Naive thymus-derived CD4-positive, alpha-beta T cell (primary cell): ENCODE measurements around the gene HIC1. TPM values are rescaled to one million over a fixed set of nuclear protein-coding genes. Genes with fewer than 3 reads are reported as not detected.

Experiments used
- ATAC-seq: fragments of 150-1000 bp; cut with Tn5 transposase; 2 replicates; pipeline ENCODE4 v1.10.0; 2021; ENCODE audit warnings: mild to moderate bottlenecking, moderate library complexity
- CTCF ChIA-PET: fragments of 350-600 bp; sonication (Branson Sonifier 250); formaldehyde crosslinking; loops from one replicate; lab custom pipeline; 2021; ENCODE audit warnings: antibody characterized with exemption; lab: Charles Lee
- POLR2A ChIA-PET: fragments of 350-600 bp; sonication (Branson Sonifier 250); formaldehyde crosslinking; loops from one replicate; lab custom pipeline; 2021; ENCODE audit warnings: antibody characterized with exemption, inconsistent platforms; lab: Charles Lee
- DNase-seq, 9 donors: peaks; one replicate each; pipeline versions ENCODE4 v3.0.0 to v3.0.0-alpha.2; 2020 to 2022; ENCODE audit warnings: mixed read lengths in 1 of 9
- H3K27ac ChIP-seq: one replicate; pipeline ENCODE4 v1.7.0; 2013; ENCODE audit warnings: mild to moderate bottlenecking, low read depth, low read length, moderate library complexity
- H3K27me3 ChIP-seq, 2 donors: one replicate each; pipeline ENCODE4 v1.7.0; 2013; ENCODE audit warnings: low read length in 2 of 2, mild to moderate bottlenecking in 2 of 2, moderate library complexity in 2 of 2; ENCODE audit not compliant: control insufficient read depth in 2 of 2, insufficient read depth in 2 of 2
- H3K36me3 ChIP-seq, 3 experiments: 1 replicate in 2 of 3; 2 replicates in 1 of 3; pipeline ENCODE4 v1.7.0; 2013; ENCODE audit warnings: low read length in 3 of 3, mild to moderate bottlenecking in 3 of 3, moderate library complexity in 1 of 3; ENCODE audit not compliant: insufficient read depth in 3 of 3, control insufficient read depth in 2 of 3
- H3K4me1 ChIP-seq, 2 donors: one replicate each; pipeline ENCODE4 v1.7.0; 2013; ENCODE audit warnings: low read length in 2 of 2, mild to moderate bottlenecking in 2 of 2, moderate library complexity in 1 of 2; ENCODE audit not compliant: control insufficient read depth in 2 of 2, insufficient read depth in 2 of 2
- H3K4me3 ChIP-seq: 2 replicates; pipeline ENCODE4 v1.7.0; 2013; ENCODE audit warnings: mild to moderate bottlenecking, low read length
- H3K9me3 ChIP-seq, 3 experiments: 1 replicate in 2 of 3; 2 replicates in 1 of 3; pipeline ENCODE4 v1.7.0; 2013; ENCODE audit warnings: low read length in 3 of 3; ENCODE audit not compliant: control insufficient read depth in 2 of 3
- H3K27ac Mint-ChIP-seq, 9 donors: one replicate each; pipeline ENCODE4 v1.8.0; 2020 to 2022; ENCODE audit warnings: mixed read lengths in 9 of 9, mild to moderate bottlenecking in 8 of 9, moderate library complexity in 5 of 9, inconsistent platforms in 2 of 9
- H3K27me3 Mint-ChIP-seq, 5 donors: one replicate each; pipeline ENCODE4 v1.8.0; 2021 to 2022; ENCODE audit warnings: mixed read lengths in 5 of 5, mild to moderate bottlenecking in 1 of 5
- H3K36me3 Mint-ChIP-seq, 5 donors: one replicate each; pipeline ENCODE4 v1.8.0; 2020 to 2022; ENCODE audit warnings: mixed read lengths in 5 of 5, mild to moderate bottlenecking in 3 of 5, inconsistent platforms in 1 of 5
- H3K4me1 Mint-ChIP-seq, 7 donors: one replicate each; pipeline ENCODE4 v1.8.0; 2020 to 2022; ENCODE audit warnings: mixed read lengths in 7 of 7, mild to moderate bottlenecking in 3 of 7, inconsistent platforms in 1 of 7
- H3K4me3 Mint-ChIP-seq, 10 donors: one replicate each; pipeline ENCODE4 v1.8.0; 2020 to 2022; ENCODE audit warnings: mild to moderate bottlenecking in 10 of 10, mixed read lengths in 10 of 10, moderate library complexity in 6 of 10, inconsistent platforms in 2 of 10
- H3K9me3 Mint-ChIP-seq, 11 donors: one replicate each; pipeline ENCODE4 v1.8.0; 2020 to 2022; ENCODE audit warnings: mixed read lengths in 11 of 11, mild to moderate bottlenecking in 4 of 11, inconsistent platforms in 1 of 11, moderate library complexity in 1 of 11
- intact Hi-C, 2 donors: fragments of 100-400 bp; cut with micrococcal nuclease; formaldehyde crosslinking; loops; one replicate each; pipeline ENCODE4 v1.15.1; 2023
- polyA plus RNA-seq, 2 donors: library from polyadenylated mRNA; unstranded; fragments of 300-500 nt; fragmentation: Illumina TruSeq; gene quantifications; one replicate each; pipeline ENCODE4 v1.2.3, GENCODE V29; 2021
- total RNA-seq, 6 experiments: library from RNA in 5 of 6; stranded (reverse) in 5 of 6; gene quantifications; 1 replicate in 5 of 6; 2 replicates in 1 of 6; pipeline ENCODE4 v1.2.3 and lab custom pipeline; 2021 to 2026

HIC1 gene
- total and polyA plus RNA-seq, 7 experiments from 2014 or later = 0.56 to 128 (median 1.7) TPM

GRCh38 chr17:2056206-2057174, 1.6 kb downstream of the HIC1 start:
- H3K27ac ChIP-seq = no peak overlapping the region
- peaks cover 7 to 36% (median 19%) of the 10 kb centered on the region in 7 donors for H3K4me1 Mint-ChIP-seq
- H3K36me3 Mint-ChIP-seq = peaks cover 0 to 20% (median 10%) of the 10 kb centered on the region in 5 donors

DNA sequence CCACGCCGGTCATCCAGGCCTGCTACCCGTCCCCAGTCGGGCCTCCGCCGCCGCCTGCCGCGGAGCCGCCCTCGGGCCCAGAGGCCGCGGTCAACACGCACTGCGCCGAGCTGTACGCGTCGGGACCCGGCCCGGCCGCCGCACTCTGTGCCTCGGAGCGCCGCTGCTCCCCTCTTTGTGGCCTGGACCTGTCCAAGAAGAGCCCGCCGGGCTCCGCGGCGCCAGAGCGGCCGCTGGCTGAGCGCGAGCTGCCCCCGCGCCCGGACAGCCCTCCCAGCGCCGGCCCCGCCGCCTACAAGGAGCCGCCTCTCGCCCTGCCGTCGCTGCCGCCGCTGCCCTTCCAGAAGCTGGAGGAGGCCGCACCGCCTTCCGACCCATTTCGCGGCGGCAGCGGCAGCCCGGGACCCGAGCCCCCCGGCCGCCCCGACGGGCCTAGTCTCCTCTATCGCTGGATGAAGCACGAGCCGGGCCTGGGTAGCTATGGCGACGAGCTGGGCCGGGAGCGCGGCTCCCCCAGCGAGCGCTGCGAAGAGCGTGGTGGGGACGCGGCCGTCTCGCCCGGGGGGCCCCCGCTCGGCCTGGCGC, 2.4 kb downstream of the HIC1 start:
- peaks cover 17 to 29% of the 10 kb centered on the region in 2 donors for H3K4me1 ChIP-seq
- no peaks in the 10 kb centered on the region for H3K27me3 ChIP-seq
- Mint-ChIP-seq H3K36me3 (peaks cover 0 to 26% (median 17%) of the 10 kb centered on the region in 5 donors), H3K4me3 (peak overlapping the region in 2 of 10 donors; percentile 5 to 80), H3K27me3 (peaks cover 3 to 10% (median 6%) of the 10 kb centered on the region in 5 donors), H3K27ac (no peak overlapping the region), H3K9me3 (no peaks in the 10 kb centered on the region), H3K4me1 (peaks cover 0 to 36% (median 13%) of the 10 kb centered on the region in 7 donors)
- ATAC-seq (no peak), DNase-seq (peak in 1 of 9 donors; percentile 49)
- POLR2A ChIA-PET = interaction anchor here (0.7 to 4.3 kb wide), 7 partner anchors 32 to 245 kb away, joined by 3 to 24 read pairs (median 4); partner anchors contain the start of genes RPA1 and SMYD4
- no peaks in the 10 kb centered on the region for H3K9me3 ChIP-seq
- no peak overlapping the region for H3K4me3 ChIP-seq
- CTCF ChIA-PET = interaction anchor here (0.5 to 4.4 kb wide), 9 partner anchors 30 to 423 kb away, joined by 3 to 31 read pairs (median 4); no protein-coding TSS in a partner anchor
- peaks cover 0 to 20% (median 0%) of the 10 kb centered on the region in 3 experiments for H3K36me3 ChIP-seq
- intact Hi-C loops = loop anchor here in 1 of 2 donors (1.0 to 2.0 kb wide), 2 partner anchors 14 to 158 kb away; partner anchors contain the start of gene OVCA2
- H3K27ac ChIP-seq = no peak overlapping the region

More at GRCh38 chr17:2056206-2057174, 1.6 kb downstream of the HIC1 start:
- no peaks in the 10 kb centered on the region for H3K27me3 ChIP-seq
- H3K36me3 ChIP-seq = peaks cover 0 to 12% (median 0%) of the 10 kb centered on the region in 3 experiments
- H3K9me3 Mint-ChIP-seq = no peaks in the 10 kb centered on the region
- H3K4me3 ChIP-seq = peak overlapping the region; percentile 52
- ChIA-PET POLR2A (interaction anchor here (0.8 to 4.3 kb wide), 5 partner anchors 33 to 225 kb away, joined by 3 to 24 read pairs (median 7); no protein-coding TSS in a partner anchor), CTCF (interaction anchor here (0.6 to 4.4 kb wide), 8 partner anchors 9 to 423 kb away, joined by 3 to 46 read pairs (median 5); no protein-coding TSS in a partner anchor)
- ATAC-seq (peak; percentile 24), DNase-seq (peak; percentile 41 to 71 (median 64))
- H3K4me1 ChIP-seq = peaks cover 17 to 29% of the 10 kb centered on the region in 2 donors
- intact Hi-C loops = loop anchor here in 1 of 2 donors (1.0 to 2.0 kb wide), 2 partner anchors 14 to 159 kb away; partner anchors contain the start of gene OVCA2
- peaks cover 3 to 17% (median 6%) of the 10 kb centered on the region in 5 donors for H3K27me3 Mint-ChIP-seq
- peak overlapping the region in 3 of 9 donors; percentile 14 to 85 (median 74) for H3K27ac Mint-ChIP-seq
- H3K4me3 Mint-ChIP-seq = peak overlapping the region; percentile 59 to 85 (median 74)
- H3K9me3 ChIP-seq = no peaks in the 10 kb centered on the region

GRCh38 chr17:2057760-2058585, 3.1 kb downstream of the HIC1 start:
- Histone ChIP-seq H3K27ac (no peak overlapping the region), H3K27me3 (no peaks in the 10 kb centered on the region), H3K9me3 (no peaks in the 10 kb centered on the region), H3K4me3 (no peak overlapping the region), H3K4me1 (peaks cover 16 to 29% of the 10 kb centered on the region in 2 donors), H3K36me3 (peaks cover 0 to 27% (median 0%) of the 10 kb centered on the region in 3 experiments)
- POLR2A ChIA-PET = interaction anchor here (0.6 to 2.3 kb wide), 5 partner anchors 157 to 244 kb away, joined by 3 to 10 read pairs (median 3); partner anchors contain the start of genes RPA1 and SMYD4
- Mint-ChIP-seq H3K4me1 (peaks cover 0 to 41% (median 14%) of the 10 kb centered on the region in 7 donors), H3K9me3 (no peaks in the 10 kb centered on the region), H3K36me3 (peaks cover 0 to 28% (median 19%) of the 10 kb centered on the region in 5 donors), H3K27me3 (peaks cover 3 to 10% (median 5%) of the 10 kb centered on the region in 5 donors), H3K27ac (peak overlapping the region in 1 of 9 donors; percentile 73), H3K4me3 (peak overlapping the region in 4 of 10 donors; percentile 37 to 80 (median 48))
- ATAC-seq = no peak
- CTCF ChIA-PET = interaction anchor here (0.5 to 4.4 kb wide), 11 partner anchors 30 to 374 kb away, joined by 3 to 31 read pairs (median 4); partner anchors contain the start of gene TSR1
- peak in 3 of 9 donors; percentile 16 to 51 (median 44) for DNase-seq
- intact Hi-C loops = loop anchor here (1.0 to 2.0 kb wide), 4 partner anchors 15 to 208 kb away; partner anchors contain the start of gene OVCA2 (in 1 of the 2)

GRCh38 chr17:2058586-2059546, 4.0 kb downstream of the HIC1 start:
- Histone ChIP-seq H3K4me3 (no peak overlapping the region), H3K27ac (no peak overlapping the region), H3K36me3 (peaks cover 0 to 36% (median 0%) of the 10 kb centered on the region in 3 experiments), H3K4me1 (peaks cover 12 to 22% of the 10 kb centered on the region in 2 donors), H3K9me3 (no peaks in the 10 kb centered on the region), H3K27me3 (no peaks in the 10 kb centered on the region)
- H3K27ac Mint-ChIP-seq = peak overlapping the region in 3 of 9 donors; percentile 34 to 85 (median 52)
- peaks cover 0 to 45% (median 10%) of the 10 kb centered on the region in 7 donors for H3K4me1 Mint-ChIP-seq
- peak overlapping the region in 5 of 10 donors; percentile 27 to 81 (median 42) for H3K4me3 Mint-ChIP-seq
- POLR2A ChIA-PET = interaction anchor here (0.6 to 2.1 kb wide), 2 partner anchors 156 to 208 kb away, joined by 3 to 7 read pairs; no protein-coding TSS in a partner anchor
- H3K36me3 Mint-ChIP-seq = peaks cover 2 to 34% (median 28%) of the 10 kb centered on the region in 5 donors
- ATAC-seq = peak; percentile 39
- H3K27me3 Mint-ChIP-seq = peaks cover 0 to 8% (median 5%) of the 10 kb centered on the region in 5 donors
- CTCF ChIA-PET = interaction anchor here (0.5 to 4.4 kb wide), 10 partner anchors 29 to 375 kb away, joined by 3 to 31 read pairs (median 5); partner anchors contain the start of gene TSR1
- intact Hi-C loops = loop anchor here in 1 of 2 donors (1.0 kb wide), 2 partner anchors 185 to 207 kb away; no protein-coding TSS in a partner anchor
- no peaks in the 10 kb centered on the region for H3K9me3 Mint-ChIP-seq
- DNase-seq = peak in 8 of 9 donors; percentile 22 to 84 (median 51)
